ENCODE results near the gene MORC3.
"Not testable (repeated sequence)": the region's sequence is repeated elsewhere in the genome, so short reads cannot be mapped to it uniquely, and the experiment has no call there.

The MORC3 gene

GRCh38 chr21:36322083-36322424 lies 2.1 kb downstream of the MORC3 start:
- DNase-seq (ENCODE audit: low read depth) = no peak

GRCh38 chr21:36323032-36323431 lies 3.0 kb downstream of the MORC3 start:
- peak; percentile 38 for DNase-seq (ENCODE audit: low read depth)

- peak; percentile 65 for DNase-seq (ENCODE audit: low read depth)
These were observed 5.5 kb downstream of the MORC3 start for GRCh38 chr21:36325373-36326010.

GRCh38 chr21:36330904-36331303 lies 10.9 kb downstream of the MORC3 start:
- peak; percentile 70 for DNase-seq (ENCODE audit: low read depth)

GRCh38 chr21:36337099-36337509 lies 17.1 kb downstream of the MORC3 start:
- peak; percentile 81 for DNase-seq (ENCODE audit: low read depth)

- DNase-seq (ENCODE audit: low read depth) = no peak
These were observed 19.0 kb downstream of the MORC3 start for GRCh38 chr21:36338975-36339374.

GRCh38 chr21:36342581-36342980 lies 22.6 kb downstream of the MORC3 start:
- not testable (repeated sequence) for DNase-seq (ENCODE audit: low read depth)

- DNase-seq (ENCODE audit: low read depth) = no peak
These were observed 24.9 kb downstream of the MORC3 start for GRCh38 chr21:36344931-36345330.

- DNase-seq (ENCODE audit: low read depth) = peak; percentile 34
These were observed 27.4 kb downstream of the MORC3 start for GRCh38 chr21:36347278-36347961.

- peak; percentile 59 for DNase-seq (ENCODE audit: low read depth)
These were observed 27.9 kb downstream of the MORC3 start for GRCh38 chr21:36347962-36348328.

- DNase-seq (ENCODE audit: low read depth) = no peak
These were observed 29.3 kb downstream of the MORC3 start for GRCh38 chr21:36349315-36349714.

- DNase-seq (ENCODE audit: low read depth) = peak; percentile 75
These were observed 30.4 kb downstream of the MORC3 start for GRCh38 chr21:36350282-36350910.

GRCh38 chr21:36354918-36355680 lies 35.1 kb downstream of the MORC3 start:
- no peak for DNase-seq (ENCODE audit: low read depth)

GRCh38 chr21:36355868-36356267 lies 35.9 kb downstream of the MORC3 start:
- DNase-seq (ENCODE audit: low read depth) = no peak

- no peak for DNase-seq (ENCODE audit: low read depth)
These were observed 39.2 kb downstream of the MORC3 start for GRCh38 chr21:36359185-36359584.

- DNase-seq (ENCODE audit: low read depth) = no peak
These were observed 49.2 kb downstream of the MORC3 start for GRCh38 chr21:36369064-36369685.

- no peak for DNase-seq (ENCODE audit: low read depth)
These were observed 56.0 kb downstream of the MORC3 start for GRCh38 chr21:36375994-36376393.

GRCh38 chr21:36377391-36377842 lies 57.4 kb downstream of the MORC3 start:
- DNase-seq (ENCODE audit: low read depth) = no peak

GRCh38 chr21:36379251-36379650 lies 59.3 kb downstream of the MORC3 start:
- DNase-seq (ENCODE audit: low read depth) = no peak

GRCh38 chr21:36381841-36382589 lies 62.0 kb downstream of the MORC3 start:
- DNase-seq (ENCODE audit: low read depth) = peak; percentile 13

GRCh38 chr21:36382722-36383121 lies 62.7 kb downstream of the MORC3 start:
- not testable (repeated sequence) for DNase-seq (ENCODE audit: low read depth)

GRCh38 chr21:36384885-36385232 lies 64.9 kb downstream of the MORC3 start:
- DNase-seq (ENCODE audit: low read depth) = no peak

All from ELR (cell line).